GM12892 (cell line): ENCODE measurements around the gene OGFOD1.

Experiments used
- POLR2A ChIP-seq: IDR thresholded peaks from 2 replicates; pipeline ENCODE4 v1.6.1; 2011; ENCODE audit warnings: low read depth, low read length, control low read depth
- POLR2AphosphoS5 ChIP-seq: IDR thresholded peaks from 2 replicates; pipeline ENCODE4 v1.6.1; 2011; ENCODE audit warnings: low read depth, low read length, control low read depth
- TAF1 ChIP-seq: IDR thresholded peaks from 2 replicates; pipeline ENCODE4 v1.6.1; 2011; ENCODE audit warnings: low read depth, mild to moderate bottlenecking, control low read depth, low read length, borderline replicate concordance

DNA sequence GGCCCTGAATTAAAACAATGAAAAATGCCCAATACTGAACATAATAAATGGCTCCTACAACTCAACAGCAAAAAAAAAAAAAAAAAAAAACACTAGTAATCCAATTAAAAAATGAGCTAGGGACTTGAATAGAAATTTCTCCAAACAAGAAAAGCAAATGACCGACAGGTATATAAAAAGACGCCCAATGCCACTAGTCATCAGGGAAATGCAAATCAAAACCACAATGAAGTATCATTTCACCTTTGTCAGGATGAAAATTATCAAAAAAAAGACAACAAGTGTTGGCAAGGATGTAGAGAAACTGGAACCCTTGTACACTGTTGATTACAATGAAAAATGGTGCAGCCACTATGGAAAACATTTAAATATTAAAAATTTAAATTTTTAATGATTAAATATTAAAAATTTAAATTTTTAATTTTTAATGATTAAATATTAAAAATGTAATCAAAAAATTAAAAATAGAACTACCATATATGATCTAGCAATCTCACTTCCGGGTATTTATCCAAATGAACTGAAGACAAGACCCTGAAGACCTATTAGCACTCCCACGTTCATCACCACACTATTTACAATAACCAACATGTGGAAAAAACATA, 40.4 kb downstream of the OGFOD1 start:
- TF ChIP-seq POLR2A (no peak), POLR2AphosphoS5 (no peak), TAF1 (no peak)
